ENCODE data around the gene NCKAP5. TPM values are rescaled to one million over a fixed set of nuclear protein-coding genes. Genes with fewer than 3 reads are reported as not detected.
A peak's percentile ranks its signal among the peaks of the same experiment; 100 is the strongest.
"Not testable (repeated sequence)": the region's sequence is repeated elsewhere in the genome, so short reads cannot be mapped to it uniquely, and the experiment has no call there.

NCKAP5 gene
- total RNA-seq, 1 donor from 2014 or later = 3.9 TPM

GRCh38 chr2:132720393-132720792 lies 847.9 kb downstream of the NCKAP5 start:
- no peak for DNase-seq (ENCODE audit: low spot score)

GRCh38 chr2:132719480-132719879 lies 848.8 kb downstream of the NCKAP5 start:
- DNase-seq (ENCODE audit: low spot score) = no peak

- DNase-seq (ENCODE audit: low spot score) = no peak
Measured at GRCh38 chr2:132716954-132717353, 851.3 kb downstream of the NCKAP5 start.

- DNase-seq (ENCODE audit: low spot score) = no peak
Measured at GRCh38 chr2:132715386-132716351, 852.6 kb downstream of the NCKAP5 start.

- DNase-seq (ENCODE audit: low spot score) = no peak
Measured at GRCh38 chr2:132703396-132703795, 864.9 kb downstream of the NCKAP5 start.

GRCh38 chr2:132701810-132702209 lies 866.5 kb downstream of the NCKAP5 start:
- no peak for DNase-seq (ENCODE audit: low spot score)

- DNase-seq (ENCODE audit: low spot score) = not testable (repeated sequence)
Measured at GRCh38 chr2:132699802-132700201, 868.5 kb downstream of the NCKAP5 start.

GRCh38 chr2:132698347-132698746 lies 869.9 kb downstream of the NCKAP5 start:
- not testable (repeated sequence) for DNase-seq (ENCODE audit: low spot score)

GRCh38 chr2:132697556-132698205 lies 870.6 kb downstream of the NCKAP5 start:
- no peak for DNase-seq (ENCODE audit: low spot score)

GRCh38 chr2:132692816-132693215 lies 875.4 kb downstream of the NCKAP5 start:
- DNase-seq (ENCODE audit: low spot score) = no peak

GRCh38 chr2:132691556-132691955 lies 876.7 kb downstream of the NCKAP5 start:
- no peak for DNase-seq (ENCODE audit: low spot score)

- DNase-seq (ENCODE audit: low spot score) = no peak
Measured at GRCh38 chr2:132690664-132691303, 877.5 kb downstream of the NCKAP5 start.

- no peak for DNase-seq (ENCODE audit: low spot score)
Measured at GRCh38 chr2:132681766-132682165, 886.5 kb downstream of the NCKAP5 start.

- no peak for DNase-seq (ENCODE audit: low spot score)
Measured at GRCh38 chr2:132680544-132680943, 887.7 kb downstream of the NCKAP5 start.

- DNase-seq (ENCODE audit: low spot score) = no peak
Measured at GRCh38 chr2:132678483-132678882, 889.8 kb downstream of the NCKAP5 start.

GRCh38 chr2:132677661-132678060 lies 890.6 kb downstream of the NCKAP5 start:
- no peak for DNase-seq (ENCODE audit: low spot score)

- no peak for DNase-seq (ENCODE audit: low spot score)
Measured at GRCh38 chr2:132676999-132677398, 891.3 kb downstream of the NCKAP5 start.

- peak; percentile 22 for DNase-seq (ENCODE audit: low spot score)
Measured at GRCh38 chr2:132671151-132671835, 897.0 kb downstream of the NCKAP5 start.

GRCh38 chr2:132670496-132671150 lies 897.6 kb downstream of the NCKAP5 start:
- peak; percentile 27 for DNase-seq (ENCODE audit: low spot score)

GRCh38 chr2:132669908-132670495 lies 898.3 kb downstream of the NCKAP5 start, which contains the start of gene LYPD1:
TSS of gene LYPD1 (minus strand) at chr2:132670205. CDS start at chr2:132669932, 273 bp downstream.
- peak; percentile 22 for DNase-seq (ENCODE audit: low spot score)
